HL-60/S4 (cell line): ENCODE measurements around the gene NDUFS6.

ENCODE experiments used
- in situ Hi-C: fragments of 300-500 bp; cut with MboI; formaldehyde crosslinking; loops from 2 replicates; pipeline ENCODE4 v1.14.3; 2022; ENCODE audit warnings: low sequenced_read_pairs

Gene NDUFS6

DNA sequence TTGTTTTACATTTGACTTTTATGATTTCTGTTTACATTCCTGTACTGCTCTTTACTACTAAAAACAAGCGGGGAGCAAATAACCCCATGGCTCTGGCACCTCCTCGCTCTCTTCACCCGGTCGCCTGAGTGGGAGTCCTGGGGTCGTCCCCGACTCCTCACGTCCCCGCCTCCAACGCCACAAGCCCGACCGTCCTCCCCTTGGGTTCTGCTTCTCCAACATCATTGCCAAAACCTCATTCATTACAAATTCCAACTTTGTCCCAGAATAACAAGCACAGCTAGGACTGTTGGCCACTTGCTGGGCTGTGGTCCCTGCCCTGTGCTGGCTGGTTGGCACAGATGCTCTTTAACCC, 36.6 kb upstream of the NDUFS6 start:
- in situ Hi-C loops, result loop anchor here (25.0 kb wide), 1 partner anchor 248 kb away; no protein-coding TSS in a partner anchor

DNA sequence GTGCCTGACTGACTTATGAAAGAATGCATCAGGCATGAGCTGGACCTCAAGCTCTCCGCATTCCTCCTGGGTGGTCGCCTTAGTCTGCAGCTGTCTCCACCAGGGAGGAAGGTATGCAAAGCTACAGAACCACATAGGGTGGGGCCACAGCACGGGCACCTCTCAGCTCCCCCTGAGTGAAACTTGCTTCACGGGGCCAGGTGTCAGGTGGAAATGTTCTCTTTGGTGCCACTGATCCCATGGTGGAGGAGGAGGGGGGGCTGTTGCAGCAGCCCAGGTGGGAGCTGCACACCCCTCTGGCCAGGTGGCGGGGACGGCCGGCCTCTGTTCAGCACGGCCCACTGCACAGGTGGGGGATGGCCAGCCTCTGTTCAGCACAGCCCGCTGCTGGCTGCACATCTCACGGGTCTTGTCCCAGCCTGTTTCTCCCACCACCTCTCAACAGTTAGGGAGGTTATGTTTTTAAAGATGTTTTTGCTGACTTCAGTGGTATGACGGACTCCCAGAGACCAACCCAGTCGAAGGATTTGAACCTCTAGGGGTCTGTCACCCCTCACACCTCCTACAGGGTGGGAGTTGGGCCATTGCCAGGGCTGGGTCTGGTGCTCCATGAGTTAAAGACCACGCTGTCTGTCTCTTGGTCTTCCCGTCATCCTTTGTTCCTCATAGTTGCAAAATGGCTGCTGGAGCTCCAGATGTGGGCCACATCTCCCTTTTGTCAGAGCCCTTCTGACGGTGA, 35.9 kb upstream of the NDUFS6 start:
- in situ Hi-C loops, result loop anchor here (25.0 kb wide), 1 partner anchor 247 kb away; no protein-coding TSS in a partner anchor

DNA sequence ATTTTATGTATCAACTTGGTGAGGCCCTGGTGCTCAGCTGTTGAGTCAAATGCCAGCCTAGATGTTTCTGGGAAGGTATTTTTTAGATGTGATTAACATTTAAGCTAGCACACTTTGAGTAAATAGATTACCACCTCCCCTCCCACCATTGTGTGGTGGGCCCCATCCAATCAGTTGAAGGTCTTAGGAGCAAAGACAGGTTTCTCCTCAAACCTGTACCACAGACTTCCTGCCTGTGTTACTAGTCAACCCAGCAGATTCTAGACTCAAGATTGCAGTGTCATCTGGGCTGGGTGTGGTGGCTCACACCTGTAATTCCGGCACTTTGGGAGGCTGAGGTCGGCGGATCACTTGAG, 35.3 kb upstream of the NDUFS6 start:
- in situ Hi-C loops, result loop anchor here (25.0 kb wide), 1 partner anchor 246 kb away; no protein-coding TSS in a partner anchor

DNA sequence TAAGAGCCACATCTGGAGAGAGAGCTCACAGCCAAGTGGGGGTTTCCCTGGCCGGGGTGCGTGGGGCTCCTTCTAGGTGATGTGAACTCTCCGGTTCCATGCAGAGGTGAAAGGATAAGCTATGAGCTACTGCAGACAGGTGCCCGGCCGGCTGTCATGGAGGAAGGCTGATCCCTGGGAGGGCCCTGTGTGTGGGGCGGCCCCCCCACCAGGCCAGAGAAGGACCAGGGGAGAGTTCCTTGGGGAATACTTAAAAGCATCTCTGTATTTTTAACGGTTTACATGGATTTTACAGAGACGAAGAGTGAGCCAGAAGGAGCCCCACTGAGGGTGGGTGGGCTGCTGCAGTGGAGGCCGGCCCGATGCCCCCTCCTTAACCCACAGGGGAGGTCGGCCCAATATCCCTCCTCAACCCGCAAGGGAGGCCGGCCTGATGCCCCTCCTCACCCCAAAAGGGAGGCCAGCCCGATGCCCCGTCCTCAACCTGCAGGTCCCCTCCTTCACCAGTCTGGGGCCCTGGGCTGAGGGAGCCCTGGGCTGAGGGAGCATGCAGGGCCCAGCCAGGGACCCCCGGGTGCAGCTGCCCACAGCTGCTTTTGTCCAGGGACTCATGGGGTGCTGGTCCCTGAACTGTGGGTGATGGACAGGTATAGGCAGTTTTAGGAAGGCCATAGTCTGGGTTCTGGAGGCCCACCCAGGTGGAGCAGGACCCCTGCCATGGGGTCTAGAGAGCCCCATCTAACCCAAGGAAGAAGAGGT, 33.5 kb upstream of the NDUFS6 start:
- in situ Hi-C loops, result loop anchor here (25.0 kb wide), 1 partner anchor 245 kb away; no protein-coding TSS in a partner anchor

DNA sequence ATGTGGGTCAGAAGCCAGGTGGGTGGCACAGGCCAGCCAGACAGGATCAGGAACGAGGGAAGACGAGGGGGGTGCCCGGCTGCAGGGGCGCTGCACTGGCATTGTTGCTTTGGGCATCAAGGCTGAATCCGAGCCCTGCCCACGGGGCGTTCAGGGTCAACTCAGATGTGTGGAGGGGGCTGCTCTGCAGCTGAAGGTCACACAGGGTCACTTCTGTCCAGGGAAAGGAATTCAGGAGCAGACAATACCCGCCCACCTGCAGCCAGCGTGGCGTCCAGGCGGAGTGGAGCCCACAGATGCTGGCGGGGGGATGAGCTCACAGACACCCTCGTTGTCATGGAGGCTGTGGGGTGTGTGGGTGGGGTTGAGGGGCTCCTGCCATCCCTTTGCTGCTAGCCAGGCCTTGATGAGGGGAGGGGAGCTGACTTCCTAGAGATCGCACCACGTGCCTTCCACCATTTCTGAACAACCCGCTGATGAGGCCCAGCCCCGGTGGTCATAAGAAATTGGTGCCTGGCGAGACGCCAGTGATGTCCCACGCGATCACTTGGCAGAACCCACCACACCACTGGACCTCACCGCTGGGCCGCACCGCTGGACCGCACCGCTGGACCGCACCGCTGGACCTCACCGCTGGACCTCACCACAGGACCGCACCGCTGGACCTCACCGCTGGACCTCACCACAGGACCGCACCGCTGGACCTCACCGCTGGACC, 32.8 kb upstream of the NDUFS6 start:
- in situ Hi-C loops, result loop anchor here (25.0 kb wide), 1 partner anchor 244 kb away; no protein-coding TSS in a partner anchor

DNA sequence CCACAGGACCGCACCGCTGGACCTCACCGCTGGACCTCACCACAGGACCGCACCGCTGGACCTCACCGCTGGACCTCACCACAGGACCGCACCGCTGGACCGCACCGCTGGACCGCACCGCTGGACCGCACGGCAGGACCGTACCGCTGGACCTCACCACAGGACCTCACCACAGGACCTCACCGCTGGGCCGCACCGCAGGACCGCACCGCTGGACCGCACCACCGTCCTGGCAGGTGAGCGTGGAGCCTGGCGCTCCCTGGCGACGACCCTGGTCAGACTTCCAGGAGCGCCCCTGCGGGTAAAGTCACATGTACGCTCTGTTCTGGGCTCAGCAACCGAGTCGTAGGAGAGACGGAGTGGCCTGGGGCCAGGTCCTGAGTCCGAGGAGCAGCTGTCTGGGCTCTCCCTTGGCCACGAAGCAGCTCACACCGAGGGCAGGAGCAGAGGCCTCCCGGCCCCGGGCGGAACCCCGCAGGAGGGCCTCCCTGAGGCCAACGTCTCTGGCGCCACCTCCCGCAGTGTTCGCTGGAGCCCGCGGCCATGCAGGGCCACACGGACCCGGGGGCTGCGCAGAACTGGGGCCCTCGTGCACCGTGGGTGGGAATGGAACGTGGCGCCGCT, 32.1 kb upstream of the NDUFS6 start:
- in situ Hi-C loops, result loop anchor here (25.0 kb wide), 1 partner anchor 243 kb away; no protein-coding TSS in a partner anchor

DNA sequence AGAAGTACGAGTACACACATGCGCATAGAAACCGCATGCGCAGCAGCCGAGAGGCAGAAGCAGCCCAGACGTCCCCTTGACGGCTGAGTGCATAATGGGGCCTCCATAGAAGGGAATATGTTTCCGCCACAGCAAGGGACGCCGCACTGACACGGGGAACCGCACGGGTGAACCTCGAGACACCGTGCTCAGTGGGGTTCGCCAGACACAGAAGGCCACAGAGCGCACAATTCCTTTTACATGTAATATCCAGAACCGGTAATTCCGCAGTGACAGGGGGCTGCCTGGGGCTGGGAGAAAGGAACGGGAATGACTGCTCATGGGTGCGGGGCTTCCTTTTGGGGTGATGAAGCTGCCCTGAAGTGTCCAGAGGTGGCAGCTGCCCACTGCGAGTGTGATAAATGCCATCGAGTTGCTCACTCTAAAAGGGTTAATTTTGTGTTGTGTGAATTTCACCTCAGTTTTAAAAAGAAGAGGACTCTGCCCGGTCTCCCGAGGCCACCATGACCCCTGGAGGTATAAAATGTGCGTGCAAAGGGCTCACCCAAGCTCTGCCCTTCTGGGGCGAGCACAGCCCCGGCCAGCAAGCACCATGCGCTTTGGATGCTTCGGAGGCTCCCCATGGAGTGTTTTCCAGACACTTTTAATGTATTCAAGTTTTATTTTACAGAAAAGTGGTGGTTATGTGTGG, 31.3 kb upstream of the NDUFS6 start:
- in situ Hi-C loops, result loop anchor here (25.0 kb wide), 1 partner anchor 242 kb away; no protein-coding TSS in a partner anchor

DNA sequence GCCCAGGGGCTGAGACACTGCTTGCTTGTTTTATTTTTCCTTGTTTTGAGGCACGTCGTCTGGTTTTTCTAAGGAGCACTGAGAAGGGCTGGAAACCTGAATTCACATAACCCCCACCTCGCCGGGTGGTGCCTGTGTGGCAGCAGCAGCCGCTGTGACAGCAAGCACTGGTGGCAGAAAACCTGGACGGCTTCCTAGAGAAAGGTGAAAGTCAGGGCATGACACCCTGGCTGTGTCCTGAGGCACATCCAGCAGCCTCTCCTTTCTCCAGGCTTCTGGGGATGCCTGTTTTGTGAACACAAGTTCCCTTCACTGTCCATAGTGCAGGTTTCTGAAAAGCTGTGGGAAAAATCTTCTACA, 30.8 kb upstream of the NDUFS6 start:
- in situ Hi-C loops, result loop anchor here (25.0 kb wide), 1 partner anchor 242 kb away; no protein-coding TSS in a partner anchor

DNA sequence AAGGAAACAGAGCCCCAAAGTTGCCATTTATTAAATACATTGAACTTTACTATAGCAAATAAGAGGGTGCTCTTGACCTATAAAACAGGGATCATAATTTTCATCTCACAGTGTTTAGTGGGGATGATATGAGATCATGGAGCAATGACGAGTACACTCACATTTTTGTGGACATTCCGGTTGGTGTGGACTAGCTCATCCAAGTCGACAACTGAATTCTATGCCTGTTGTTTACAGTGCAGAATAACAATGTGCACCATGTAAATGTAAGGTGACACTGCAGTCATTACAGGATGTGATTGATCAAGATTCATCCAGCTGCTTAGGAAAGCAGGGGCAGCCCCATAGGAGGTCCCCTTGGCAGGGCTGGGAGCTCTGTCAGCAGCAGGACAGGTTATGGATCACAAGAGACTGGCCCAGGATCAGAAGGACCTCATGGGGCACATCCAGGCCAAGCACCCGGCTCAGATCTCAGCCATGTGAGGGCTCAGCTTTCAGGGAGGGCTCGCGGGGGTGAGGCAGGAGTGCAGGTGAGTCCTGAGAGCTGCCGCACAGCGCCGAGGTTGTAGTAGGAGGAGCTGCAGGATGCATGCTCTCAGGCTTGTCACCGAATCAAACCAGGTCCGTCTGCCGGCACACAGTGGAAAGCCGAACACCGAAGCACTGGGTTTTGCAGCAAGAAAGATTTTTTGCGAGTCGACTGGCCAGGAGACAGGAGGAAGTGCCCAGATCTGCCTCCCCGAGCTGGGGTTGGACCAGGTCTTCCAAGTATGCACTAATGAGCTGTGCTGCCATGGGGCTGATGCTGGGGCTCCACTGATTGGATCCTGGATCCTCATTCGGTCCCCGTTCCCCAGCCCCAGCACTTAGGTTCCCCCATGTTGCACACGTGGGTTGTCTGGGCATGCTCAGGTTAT, 29.8 kb upstream of the NDUFS6 start:
- in situ Hi-C loops, result loop anchor here (25.0 kb wide), 1 partner anchor 241 kb away; no protein-coding TSS in a partner anchor

DNA sequence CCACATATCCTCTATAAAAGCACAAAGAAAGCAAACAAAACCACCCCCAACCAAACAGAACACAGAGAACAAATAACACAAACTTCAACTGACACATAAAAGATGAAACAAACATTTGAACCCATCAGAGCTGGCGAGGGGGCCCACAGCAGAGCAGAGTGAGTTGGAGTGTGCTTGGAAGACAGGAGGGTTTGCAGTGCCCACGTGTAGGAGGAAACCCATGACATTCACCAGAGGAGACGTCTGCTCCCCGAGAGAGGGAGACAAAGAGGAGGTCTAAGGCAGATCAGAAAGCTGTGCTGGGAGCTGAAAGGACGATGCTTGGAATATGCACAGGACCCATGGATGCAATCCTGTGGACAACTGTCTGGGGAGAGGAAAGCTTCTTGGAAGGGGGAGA, 28.6 kb upstream of the NDUFS6 start:
- in situ Hi-C loops, result loop anchor here (25.0 kb wide), 1 partner anchor 240 kb away; no protein-coding TSS in a partner anchor

DNA sequence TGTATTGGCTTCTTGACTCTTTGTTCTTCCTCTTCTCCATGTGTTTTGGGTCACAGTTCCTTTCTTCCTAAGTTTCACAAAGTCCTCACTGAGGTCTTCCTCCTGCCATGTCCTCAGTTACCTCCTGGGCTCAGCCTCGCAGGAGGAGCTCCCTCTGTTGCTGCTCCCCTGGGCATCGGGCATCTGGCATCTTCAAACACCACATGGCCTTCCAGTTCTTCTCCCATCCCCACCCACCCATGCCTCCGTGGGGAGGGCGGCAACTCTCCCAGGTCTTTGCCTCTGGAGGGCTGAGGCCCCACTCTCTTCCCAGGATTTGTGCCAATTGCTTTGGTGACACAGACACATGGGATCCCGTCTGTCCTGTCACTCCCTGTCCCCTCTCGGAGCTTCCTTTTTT, 24.4 kb upstream of the NDUFS6 start:
- in situ Hi-C loops, result no loop called here

DNA sequence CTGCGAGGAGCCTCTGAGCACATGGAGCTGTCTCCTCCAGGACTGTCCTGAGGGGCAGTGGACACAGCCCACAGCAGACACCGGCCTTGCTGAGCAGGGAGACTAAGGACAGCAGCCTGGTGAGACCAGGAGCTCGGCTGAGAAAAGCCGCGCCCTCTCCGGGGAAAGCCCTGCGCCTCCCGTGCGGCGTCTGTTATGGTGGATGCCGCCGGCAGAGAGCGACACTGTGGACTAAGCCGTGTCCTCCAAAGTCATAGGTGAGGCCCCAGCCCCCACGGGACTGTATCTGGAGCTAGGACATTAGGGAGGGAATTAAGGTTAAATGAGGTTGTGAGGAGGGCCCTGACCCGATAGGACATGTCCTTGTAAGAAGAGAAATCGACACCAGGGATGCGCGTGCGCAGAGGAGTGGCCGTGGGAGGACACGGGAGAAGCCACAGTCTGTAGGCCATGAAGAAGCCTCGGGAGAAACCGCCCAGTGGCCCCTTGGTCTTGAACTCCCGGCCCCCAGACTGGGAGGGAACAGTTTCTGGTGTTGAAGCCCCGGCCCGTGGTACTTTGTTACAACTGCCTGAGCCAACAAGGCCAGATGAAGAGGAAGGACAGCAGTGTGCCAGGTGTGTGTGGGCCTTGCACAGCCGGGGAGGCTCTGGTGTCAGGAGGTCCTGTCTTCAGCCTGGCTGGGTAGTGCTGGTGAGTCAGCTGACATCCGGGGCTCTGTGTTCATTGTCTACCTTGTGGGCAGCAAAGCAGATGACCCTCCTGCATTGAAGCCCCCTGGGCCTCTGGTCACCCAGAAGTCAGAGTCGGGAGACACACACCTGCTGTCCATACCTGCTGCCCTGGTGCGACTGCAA, 23.7 kb upstream of the NDUFS6 start:
- in situ Hi-C loops, result no loop called here

DNA sequence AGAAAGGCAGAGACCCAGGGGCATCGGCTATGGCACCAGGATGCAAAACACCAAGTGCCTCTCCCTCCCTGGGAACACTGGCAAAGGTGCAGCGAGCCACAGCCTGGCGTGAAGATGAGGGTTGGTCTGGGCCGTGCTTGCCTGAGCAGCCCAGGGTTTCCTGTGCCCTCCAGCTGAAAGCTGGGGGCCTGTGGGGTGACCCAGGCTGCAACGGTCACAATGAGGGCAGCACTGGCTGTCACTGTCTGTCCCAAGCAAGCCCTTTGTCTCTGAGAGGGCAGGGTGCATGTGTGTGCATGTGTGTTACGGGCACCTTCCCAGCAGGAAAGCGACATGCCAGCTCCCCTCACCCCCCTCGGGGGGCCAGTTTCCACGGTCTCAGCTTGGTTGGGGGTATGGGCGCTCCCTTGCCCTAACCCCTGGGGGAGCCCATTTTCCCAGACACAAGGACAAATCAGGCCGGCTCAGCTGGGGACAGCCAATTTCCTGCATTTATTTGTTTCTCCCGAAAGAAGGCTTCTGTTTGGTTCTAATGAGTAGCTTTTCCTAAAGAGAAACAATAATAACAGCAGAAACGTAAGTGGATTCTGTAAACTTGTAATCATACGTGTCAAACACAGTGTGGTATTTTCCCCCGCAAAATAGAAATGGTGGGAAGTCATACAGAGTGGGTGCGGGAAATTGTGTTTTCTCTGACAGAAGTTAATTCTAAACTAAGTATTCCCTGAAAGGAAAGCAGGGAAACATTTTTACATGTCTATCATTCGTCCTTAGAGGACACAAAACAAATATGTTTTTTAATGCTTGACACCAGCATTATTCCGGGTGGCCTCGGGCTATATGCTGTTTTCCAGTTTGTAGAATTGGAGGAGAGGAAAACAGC, 22.8 kb upstream of the NDUFS6 start:
- in situ Hi-C loops, result no loop called here

DNA sequence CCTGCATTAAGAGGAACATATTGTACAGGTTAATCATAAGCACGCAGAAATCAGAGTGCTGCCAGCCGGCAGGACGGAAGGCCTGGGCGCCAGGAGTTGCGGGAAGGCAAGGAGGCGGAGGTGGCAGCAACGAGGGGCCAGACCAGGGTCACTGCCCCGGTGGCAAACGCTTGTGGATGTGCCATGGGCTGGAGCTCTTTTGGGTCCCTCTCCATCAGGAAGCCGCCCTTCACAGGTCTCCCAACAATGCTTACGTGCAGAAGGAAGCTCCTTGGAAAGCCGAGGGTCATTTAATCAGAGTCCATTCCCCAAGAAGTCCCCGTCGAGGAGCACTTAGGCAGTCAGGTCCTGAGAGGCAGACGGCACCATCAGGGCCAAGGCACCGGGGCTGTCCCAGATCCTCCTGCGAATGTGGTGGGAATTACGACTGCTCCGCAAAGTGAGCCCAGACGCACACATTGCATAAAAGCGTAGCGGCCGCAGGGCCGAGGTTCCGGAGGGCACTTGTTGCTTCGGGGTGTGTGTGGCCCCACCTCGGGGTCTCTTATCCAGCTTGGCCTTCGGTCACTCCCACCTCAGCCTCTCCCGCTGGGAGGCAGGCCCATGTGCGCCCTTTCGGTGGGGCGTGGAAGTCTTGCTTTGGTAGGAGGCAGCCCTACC, 22.1 kb upstream of the NDUFS6 start:
- in situ Hi-C loops, result no loop called here

DNA sequence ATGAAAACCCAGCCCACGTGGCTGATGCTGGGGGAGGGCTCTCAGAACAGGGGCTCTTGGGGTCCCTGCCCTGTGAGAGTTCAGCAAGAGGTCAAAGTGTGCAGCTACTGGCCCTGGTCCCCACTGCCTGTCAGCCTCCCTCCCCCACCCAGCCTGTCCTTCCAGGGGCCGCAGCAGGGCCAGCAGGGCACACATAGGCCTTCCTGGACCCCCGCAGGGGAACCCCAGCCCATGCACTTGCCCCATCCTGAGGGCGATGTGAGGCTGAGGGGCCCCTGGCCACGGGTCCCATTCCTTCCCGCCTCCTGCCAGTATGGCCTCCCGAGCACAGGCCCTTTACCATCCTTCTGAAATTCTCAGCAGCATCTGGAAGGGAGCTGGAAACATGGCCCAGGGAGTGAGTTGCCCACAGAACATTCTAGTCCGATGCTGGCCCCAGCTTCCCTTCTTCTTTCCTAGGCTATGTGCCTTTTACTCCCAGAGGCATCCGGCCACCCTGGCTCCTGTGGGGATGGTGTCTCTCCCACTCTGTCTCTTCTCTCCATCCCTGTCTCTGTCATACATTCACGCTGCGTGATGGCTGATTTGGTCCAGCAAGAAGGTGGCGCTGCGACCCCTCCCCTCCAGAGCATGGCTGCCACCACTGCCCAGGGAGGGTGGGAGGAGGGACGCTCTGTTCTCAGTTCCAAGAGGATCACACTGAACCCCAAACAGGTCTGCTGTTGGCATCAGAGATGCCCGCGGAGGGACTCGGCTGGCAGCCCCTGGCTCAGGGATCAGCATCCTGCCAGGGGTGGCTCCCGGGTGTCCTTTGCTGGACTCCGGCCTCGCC, 21.2 kb upstream of the NDUFS6 start:
- in situ Hi-C loops, result no loop called here

DNA sequence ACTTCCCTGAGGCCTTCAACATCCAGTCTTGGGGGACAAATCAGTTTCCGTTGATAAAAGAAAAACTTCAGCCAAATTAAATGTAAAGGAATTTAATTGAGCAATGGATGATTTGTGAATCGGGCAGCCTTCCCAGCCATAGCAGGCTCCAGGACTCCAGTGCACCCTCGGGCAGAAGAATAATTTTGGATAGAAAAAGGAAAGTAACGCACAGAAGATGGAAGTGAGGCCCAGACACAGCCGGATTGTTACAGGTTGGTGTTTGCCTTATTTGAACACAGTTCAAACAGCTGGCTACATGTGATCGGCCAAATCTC, 20.6 kb upstream of the NDUFS6 start:
- in situ Hi-C loops, result no loop called here
